ENCODE measurements around the gene KDM4C. TPM values are rescaled to one million over a fixed set of nuclear protein-coding genes. Genes with fewer than 3 reads are reported as not detected.
A peak's percentile ranks its signal among the peaks of the same experiment; 100 is the strongest.

Gene KDM4C
- total and polyA plus RNA-seq, 12 donors: 6.1 to 18.2 (median 14.6) TPM

- Histone ChIP-seq H3K9me3 (peaks cover 0 to 12% (median 0%) of the 10 kb centered on the region in 11 donors), H3K4me3 (no peak overlapping the region), H3K27ac (no peak overlapping the region), H3K4me1 (peaks cover 0 to under 1% (median 0%) of the 10 kb centered on the region in 9 donors), H3K27me3 (no peaks in the 10 kb centered on the region), H3K36me3 (peaks cover 0 to 58% (median 14%) of the 10 kb centered on the region in 9 donors)
- no peak for DNase-seq
- TF ChIP-seq CTCF (IDR thresholded peaks at IDR 0.05): no peak
- intact Hi-C loops (cut with DNase I): no loop called here
- ATAC-seq: no peak
- 74 to 80% methylated on average over 2 of the region's 2 CpGs for WGBS, 2 donors
Observed at GRCh38 chr9:7006417-7006816, 248.6 kb downstream of the KDM4C start.

- 50% methylated on average over 2 of the region's 2 CpGs for WGBS, 2 donors
- ATAC-seq (peak in 1 of 8 donors; percentile 20), DNase-seq (no peak)
- no peak overlapping the region for H3K4me3 ChIP-seq
- TF ChIP-seq CTCF (IDR thresholded peaks at IDR 0.05): no peak
- H3K27me3 ChIP-seq: no peaks in the 10 kb centered on the region
- intact Hi-C loops (cut with DNase I): no loop called here
- peaks cover 0 to 12% (median 0%) of the 10 kb centered on the region in 11 donors for H3K9me3 ChIP-seq
- peaks cover 0 to 6% (median 0%) of the 10 kb centered on the region in 9 donors for H3K4me1 ChIP-seq
- H3K36me3 ChIP-seq: peaks cover 0 to 61% (median 14%) of the 10 kb centered on the region in 9 donors
- no peak overlapping the region for H3K27ac ChIP-seq
Observed at GRCh38 chr9:7008411-7008810, 250.6 kb downstream of the KDM4C start.

- 97 to 98% methylated on average over 1 of the region's 1 CpG for WGBS, 2 donors
- no peaks in the 10 kb centered on the region for H3K27me3 ChIP-seq
- TF ChIP-seq CTCF (IDR thresholded peaks at IDR 0.05): no peak
- H3K4me3 ChIP-seq: no peak overlapping the region
- H3K4me1 ChIP-seq: peaks cover 0 to 6% (median 0%) of the 10 kb centered on the region in 9 donors
- peaks cover 0 to 63% (median 14%) of the 10 kb centered on the region in 9 donors for H3K36me3 ChIP-seq
- DNase-seq (no peak), ATAC-seq (no peak)
- H3K27ac ChIP-seq: no peak overlapping the region
- intact Hi-C loops (cut with DNase I): no loop called here
- peaks cover 0 to 12% (median 0%) of the 10 kb centered on the region in 11 donors for H3K9me3 ChIP-seq
Observed at GRCh38 chr9:7009065-7009464, 251.3 kb downstream of the KDM4C start.

- no peak for TF ChIP-seq CTCF (IDR thresholded peaks at IDR 0.05)
- Histone ChIP-seq H3K36me3 (peaks cover 0 to 73% (median 14%) of the 10 kb centered on the region in 9 donors), H3K27me3 (no peaks in the 10 kb centered on the region), H3K4me1 (peaks cover 0 to 6% (median 0%) of the 10 kb centered on the region in 9 donors), H3K9me3 (peaks cover 0 to 12% (median 0%) of the 10 kb centered on the region in 11 donors), H3K27ac (peak overlapping the region in 1 of 10 donors; percentile 18), H3K4me3 (no peak overlapping the region)
- intact Hi-C loops (cut with DNase I): no loop called here
- 66 to 69% methylated on average over 8 of the region's 8 CpGs for WGBS, 2 donors
- DNase-seq: no peak
- ATAC-seq: peak in 5 of 8 donors; percentile 25 to 44 (median 39)
Observed at GRCh38 chr9:7011395-7012067, 253.8 kb downstream of the KDM4C start.
